Measurements from ENCODE around the gene TNIK. TPM values are rescaled to one million over a fixed set of nuclear protein-coding genes. Genes with fewer than 3 reads are reported as not detected.
A peak's percentile ranks its signal among the peaks of the same experiment; 100 is the strongest.

TNIK gene
- polyA plus RNA-seq, 1 of the 3 experiments (the other 2 are of a cell fraction) = 19.4 TPM

GRCh38 chr3:171373711-171374110 is 86.5 kb downstream of the TNIK start:
- H3K9me3 ChIP-seq = no peaks in the 10 kb centered on the region
- POLR2A ChIA-PET = no interaction called here
- H4K20me1 ChIP-seq (ENCODE audit: insufficient read depth) = no peaks in the 10 kb centered on the region
- peaks cover 8 to 19% of the 10 kb centered on the region in 2 experiments for H3K4me1 ChIP-seq (ENCODE audit: control insufficient read depth in 1 of 2, insufficient read depth in 2 of 2, low read depth in 1 of 2, low read length in 1 of 2)
- peaks cover 25% of the 10 kb centered on the region for H3F3A ChIP-seq (replicated peaks; ENCODE audit: insufficient read depth)
- H3K9me2 ChIP-seq = no peaks in the 10 kb centered on the region
- H3K9ac ChIP-seq = 0 out of 2 replicates have a peak overlapping the region, but pooled peaks have one; percentile 16
- peaks cover 0 to 9% of the 10 kb centered on the region in 2 experiments for H3K36me3 ChIP-seq (replicated peaks in 1 of 2; ENCODE audit: control insufficient read depth in 1 of 2, insufficient read depth in 2 of 2, low read length in 1 of 2)
- peaks cover 70% of the 10 kb centered on the region for H3K79me2 ChIP-seq (ENCODE audit: insufficient read depth)
- no peak for DNase-seq
- peak overlapping the region; percentile 30; the same call in 1 of the 2 replicates for H3K4me2 ChIP-seq
- no peaks in the 10 kb centered on the region for H3K27me3 ChIP-seq (ENCODE audit: insufficient read depth)
- H3K27ac ChIP-seq (ENCODE audit: low read depth in 2 of 2, low read length in 1 of 2) = peak overlapping the region in 1 of 2 experiments; percentile 78; a peak in 3 of 4 replicates
- TF ChIP-seq IRF3 (IDR thresholded peaks at IDR 0.05; ENCODE audit: low read depth, low read length) (no peak), USF2 (IDR thresholded peaks at IDR 0.05; ENCODE audit: borderline replicate concordance, low read depth, low read length) (no peak), FOSL2 (IDR thresholded peaks at IDR 0.05; ENCODE audit: borderline replicate concordance, low read depth) (no peak), POLR2AphosphoS5 (IDR thresholded peaks at IDR 0.05; ENCODE audit: low read depth, low read length) (no peak), ZBTB33 (IDR thresholded peaks at IDR 0.05; ENCODE audit: borderline replicate concordance, low read depth) (no peak), RFX5 (IDR thresholded peaks at IDR 0.05; ENCODE audit: low read length) (no peak), CHD2 (IDR thresholded peaks at IDR 0.05; ENCODE audit: low read length, partially characterized antibody) (no peak), GATA2 (CRISPR knock-in tag; IDR thresholded peaks at IDR 0.05) (no peak), RCOR1 (IDR thresholded peaks at IDR 0.05; ENCODE audit: low read length) (no peak), RXRA (IDR thresholded peaks at IDR 0.05; ENCODE audit: borderline replicate concordance, low read depth) (no peak), NRF1 (IDR thresholded peaks at IDR 0.05; ENCODE audit: low read depth, low read length) (no peak), FOXJ3 (CRISPR knock-in tag; IDR thresholded peaks at IDR 0.05) (no peak), REST (IDR thresholded peaks at IDR 0.05; ENCODE audit: low read depth, low read length) (no peak), TEAD4 (IDR thresholded peaks at IDR 0.05; ENCODE audit: borderline replicate concordance, insufficient read depth) (no peak), JUND (IDR thresholded peaks at IDR 0.05) (no peak)
- CTCF ChIA-PET = interaction anchor here (1.1 to 1.3 kb wide), 2 partner anchors 25 to 412 kb away, joined by 3 to 4 read pairs; no protein-coding TSS in a partner anchor
- H3K4me3 ChIP-seq (ENCODE audit: low read depth in 2 of 2, low read length in 1 of 2) = no peak overlapping the region
- WGBS (ENCODE audit: low lambda C conversion rate) = 98% methylated on average over 2 of the region's 2 CpGs
- no peak overlapping the region for H2AFZ ChIP-seq (ENCODE audit: low read depth)
